SIG-M5 treated with dmso at 0.1 percent for 504 hours (cell line): ENCODE results near the gene RAB20.
"Not testable (repeated sequence)": the region's sequence is repeated elsewhere in the genome, so short reads cannot be mapped to it uniquely, and the experiment has no call there.

Source experiments
- DNase-seq: peaks from one replicate; lab custom pipeline; 2025; ENCODE audit not compliant: unreplicated experiment; lab: John Stamatoyannopoulos, UW

Gene RAB20

GRCh38 chr13:110575322-110576069 is 14.0 kb upstream of the RAB20 start:
- DNase-seq = peak; percentile 83

- no peak for DNase-seq
Measured at GRCh38 chr13:110574161-110574560, 12.6 kb upstream of the RAB20 start.

- DNase-seq = no peak
Measured at GRCh38 chr13:110572778-110573118, 11.2 kb upstream of the RAB20 start.

- no peak for DNase-seq
Measured at GRCh38 chr13:110571896-110572777, 10.6 kb upstream of the RAB20 start.

- no peak for DNase-seq
Measured at GRCh38 chr13:110570886-110571285, 9.4 kb upstream of the RAB20 start.

- DNase-seq = not testable (repeated sequence)
Measured at GRCh38 chr13:110569962-110570361, 8.4 kb upstream of the RAB20 start.

- DNase-seq = no peak
Measured at GRCh38 chr13:110568612-110569011, 7.1 kb upstream of the RAB20 start.

- DNase-seq = no peak
Measured at GRCh38 chr13:110566171-110566570, 4.6 kb upstream of the RAB20 start.

GRCh38 chr13:110565296-110565695 is 3.8 kb upstream of the RAB20 start:
- DNase-seq = peak; percentile 26

- DNase-seq = no peak
Measured at GRCh38 chr13:110564472-110564985, 3.0 kb upstream of the RAB20 start.

GRCh38 chr13:110563463-110563774 is 1.9 kb upstream of the RAB20 start:
- DNase-seq = no peak

- DNase-seq = no peak
Measured at GRCh38 chr13:110562696-110563462, 1.4 kb upstream of the RAB20 start.

GRCh38 chr13:110562036-110562597 is 595 bp upstream of the RAB20 start:
- peak; percentile 88 for DNase-seq

GRCh38 chr13:110560601-110561343 is 750 bp downstream of the RAB20 start:
- DNase-seq = peak; percentile 47

- DNase-seq = no peak
Measured at GRCh38 chr13:110559986-110560385, 1.5 kb downstream of the RAB20 start.

- DNase-seq = no peak
Measured at GRCh38 chr13:110559429-110559943, 2.0 kb downstream of the RAB20 start.

GRCh38 chr13:110557610-110558305 is 3.8 kb downstream of the RAB20 start:
- no peak for DNase-seq

GRCh38 chr13:110557082-110557481 is 4.4 kb downstream of the RAB20 start:
- DNase-seq = no peak

GRCh38 chr13:110556224-110556606 is 5.3 kb downstream of the RAB20 start:
- no peak for DNase-seq
